ENCODE measurements around the gene ANKS1B. TPM values are rescaled to one million over a fixed set of nuclear protein-coding genes. Genes with fewer than 3 reads are reported as not detected.

The ANKS1B gene
- total RNA-seq, 1 experiment from 2014 or later, result 0.54 TPM

GRCh38 chr12:98752726-98753125 is 1232.0 kb downstream of the ANKS1B start:
- ATAC-seq, result no peak
- intact Hi-C loops (cut with micrococcal nuclease), result no loop called here
- BruUV-seq (replicated peaks), result no TSS peak
- ChIA-PET CTCF (no interaction called here), RAD21 (ENCODE audit: low non-redundant PET in 1 of 2, low total read pairs in 2 of 2, uncharacterized antibody in 2 of 2, unreplicated experiment in 2 of 2) (no interaction called here), POLR2A (no interaction called here)
- Histone ChIP-seq H3K36me3 (ENCODE audit: control insufficient read depth in 1 of 2, insufficient read depth in 2 of 2, low read length in 2 of 2) (no peaks in the 10 kb centered on the region), H3K79me2 (ENCODE audit: insufficient read depth, low read length) (no peaks in the 10 kb centered on the region), H3K9me3 (ENCODE audit: control insufficient read depth in 1 of 2, insufficient read depth in 1 of 2, low read depth in 1 of 2, low read length in 2 of 2) (no peaks in the 10 kb centered on the region), H3K4me1 (ENCODE audit: control insufficient read depth in 1 of 2, insufficient read depth in 2 of 2, low read length in 2 of 2) (peaks cover 0 to 7% of the 10 kb centered on the region in 2 experiments; a peak in 1 of 4 replicates), H2AFZ (ENCODE audit: low read depth, low read length, poor library complexity, severe bottlenecking) (no peak overlapping the region), H3K9ac (ENCODE audit: low read length) (no peak overlapping the region), H3K4me2 (ENCODE audit: low read length) (no peak overlapping the region), H3K4me3 (replicated peaks in 1 of 2; ENCODE audit: low read depth in 1 of 2, low read length in 2 of 2) (no peak overlapping the region), H4K20me1 (ENCODE audit: insufficient read depth) (no peaks in the 10 kb centered on the region), H3K27ac (ENCODE audit: low read depth, low read length) (no peak overlapping the region), H3K27me3 (ENCODE audit: insufficient read depth, low read length) (peaks cover 1% of the 10 kb centered on the region; the same call in 1 of the 2 replicates), H3K9me2 (ENCODE audit: insufficient read depth) (no peaks in the 10 kb centered on the region)
- TF ChIP-seq TCF7L2 (IDR thresholded peaks at IDR 0.05; ENCODE audit: borderline replicate concordance, extremely low read depth, insufficient read depth, insufficient read length), result no peak
- TF ChIP-seq SRF (IDR thresholded peaks at IDR 0.05; ENCODE audit: low read depth), result no peak
- TF ChIP-seq CEBPB (IDR thresholded peaks at IDR 0.05; ENCODE audit: low read depth), result no peak
- TF ChIP-seq SP1 (IDR thresholded peaks at IDR 0.05; ENCODE audit: low read depth), result no peak
- TF ChIP-seq EZH2 (IDR thresholded peaks at IDR 0.05), result no peak
- TF ChIP-seq ELF1 (IDR thresholded peaks at IDR 0.05; ENCODE audit: borderline replicate concordance, low read depth), result no peak
- no peak for TF ChIP-seq YY1 (IDR thresholded peaks at IDR 0.05; ENCODE audit: extremely low read depth, insufficient replicate concordance, low read depth, low read length)
- TF ChIP-seq EGR1 (IDR thresholded peaks at IDR 0.05; ENCODE audit: low read depth), result no peak
- no peak for TF ChIP-seq RAD21 (IDR thresholded peaks at IDR 0.05; ENCODE audit: low read depth)
- TF ChIP-seq CTCF (IDR thresholded peaks at IDR 0.05 in 2 of 3, conservative IDR thresholded peaks at IDR 0.05 in 1 of 3; ENCODE audit: borderline replicate concordance in 1 of 3, insufficient read depth in 1 of 3, low read depth in 2 of 3, low read length in 2 of 3), result no peak
- TF ChIP-seq EZH2phosphoT487 (IDR thresholded peaks at IDR 0.05; ENCODE audit: borderline replicate concordance), result no peak
- TF ChIP-seq SIN3A (IDR thresholded peaks at IDR 0.05; ENCODE audit: low read depth), result no peak
- TF ChIP-seq MAX (IDR thresholded peaks at IDR 0.05), result no peak
- no peak for TF ChIP-seq ZFX (IDR thresholded peaks at IDR 0.05)
- TF ChIP-seq POLR2AphosphoS5 (IDR thresholded peaks at IDR 0.05; ENCODE audit: low read depth, low read length), result no peak
- no peak for TF ChIP-seq JUND (IDR thresholded peaks at IDR 0.05)
- TF ChIP-seq ATF3 (IDR thresholded peaks at IDR 0.05), result no peak
- TF ChIP-seq FOSL1 (IDR thresholded peaks at IDR 0.05; ENCODE audit: low read depth), result no peak
- no peak for DNase-seq (ENCODE audit: low read depth, low spot score)

Data from HCT116 (cell line).